Daoy (cell line): ENCODE data around the gene ZNF287. TPM values are rescaled to one million over a fixed set of nuclear protein-coding genes. Genes with fewer than 3 reads are reported as not detected.
A peak's percentile ranks its signal among the peaks of the same experiment; 100 is the strongest.
"Not testable (repeated sequence)": the region's sequence is repeated elsewhere in the genome, so short reads cannot be mapped to it uniquely, and the experiment has no call there.

Source experiments
- DNase-seq: peaks from one replicate; pipeline ENCODE4 v3.0.0-alpha.2; 2015; ENCODE audit warnings: low read depth
- total RNA-seq: library from RNA; depleted of rRNA; stranded (reverse); fragments of >200 nt; shearing (Covaris generic); gene quantifications from 2 replicates; pipeline ENCODE4 v1.2.3, GENCODE V29; 2014; rRNA removed

Gene ZNF287
- 6.6 and 8.3 TPM in 2 replicates for total RNA-seq

- peak; percentile 95 for DNase-seq
Observed at GRCh38 chr17:16568541-16569357, at the start of gene ZNF287. Gene ZNF287 (minus strand): TSS chr17:16569204. CDS start chr17:16567731, 1,473 bp downstream.

GRCh38 chr17:16617481-16618060 lies 48.6 kb upstream of the ZNF287 start:
- no peak for DNase-seq

- no peak for DNase-seq
Observed at GRCh38 chr17:16599537-16599936, 30.5 kb upstream of the ZNF287 start.

GRCh38 chr17:16593356-16594102 lies 24.5 kb upstream of the ZNF287 start:
- DNase-seq, result no peak

- DNase-seq, result peak; percentile 92
Observed at GRCh38 chr17:16589097-16589969, 20.3 kb upstream of the ZNF287 start.

GRCh38 chr17:16585796-16586195 lies 16.8 kb upstream of the ZNF287 start:
- DNase-seq, result no peak

GRCh38 chr17:16584273-16584995 lies 15.4 kb upstream of the ZNF287 start:
- peak; percentile 93 for DNase-seq

GRCh38 chr17:16583781-16584180 lies 14.8 kb upstream of the ZNF287 start:
- no peak for DNase-seq

GRCh38 chr17:16573466-16573865 lies 4.5 kb upstream of the ZNF287 start:
- no peak for DNase-seq

GRCh38 chr17:16569358-16569712 lies 331 bp upstream of the ZNF287 start:
- no peak for DNase-seq

- DNase-seq, result no peak
Observed at GRCh38 chr17:16552637-16553045, 16.4 kb downstream of the ZNF287 start.

- DNase-seq, result no peak
Observed at GRCh38 chr17:16551878-16552636, 16.9 kb downstream of the ZNF287 start.

GRCh38 chr17:16537130-16537458 lies 31.9 kb downstream of the ZNF287 start:
- DNase-seq, result no peak

- DNase-seq, result peak; percentile 36
Observed at GRCh38 chr17:16534236-16534635, 34.8 kb downstream of the ZNF287 start.

GRCh38 chr17:16529906-16530305 lies 39.1 kb downstream of the ZNF287 start:
- no peak for DNase-seq

- DNase-seq, result no peak
Observed at GRCh38 chr17:16527298-16527697, 41.7 kb downstream of the ZNF287 start.

GRCh38 chr17:16525556-16525955 lies 43.4 kb downstream of the ZNF287 start:
- not testable (repeated sequence) for DNase-seq

- DNase-seq, result peak; percentile 86
Observed at GRCh38 chr17:16521070-16521727, 47.8 kb downstream of the ZNF287 start.

GRCh38 chr17:16519021-16519420 lies 50.0 kb downstream of the ZNF287 start:
- DNase-seq, result no peak

- DNase-seq, result no peak
Observed at GRCh38 chr17:16517477-16517876, 51.5 kb downstream of the ZNF287 start.
